OCI-LY1 (cell line): ENCODE data around the gene ZFHX3.

ENCODE experiments used
- H2AFZ ChIP-seq: fragments of 200-600 bp; sonication (generic), shearing (Covaris generic); 2 replicates; pipeline ENCODE4 v1.6.0; 2014; ENCODE audit warnings: antibody characterized with exemption, mild to moderate bottlenecking, low read length
- H3F3A ChIP-seq: fragments of 200-600 bp; sonication (generic), shearing (Covaris generic); 2 replicates; pipeline ENCODE4 v1.6.0; 2014; ENCODE audit warnings: mild to moderate bottlenecking, antibody characterized with exemption, low read length, moderate library complexity; ENCODE audit not compliant: insufficient read depth
- H3K27ac ChIP-seq: fragments of 200-600 bp; sonication (generic); 2 replicates; pipeline ENCODE4 v1.5.1; 2014; ENCODE audit warnings: low read length, mixed run types, mild to moderate bottlenecking, low read depth; ENCODE audit not compliant: poor library complexity, severe bottlenecking
- H3K27me3 ChIP-seq: fragments of 200-600 bp; sonication (generic); 2 replicates; pipeline ENCODE4 v1.6.0; 2014; ENCODE audit warnings: antibody characterized with exemption, mild to moderate bottlenecking, low read length, moderate library complexity; ENCODE audit not compliant: insufficient read depth
- H3K36me3 ChIP-seq: fragments of 200-600 bp; sonication (generic); 2 replicates; pipeline ENCODE4 v1.6.1; 2014; ENCODE audit warnings: mild to moderate bottlenecking, antibody characterized with exemption, low read length, moderate library complexity, mixed read lengths; ENCODE audit not compliant: insufficient read depth
- H3K4me1 ChIP-seq: fragments of 200-600 bp; sonication (generic); 2 replicates; pipeline ENCODE4 v1.5.1; 2014; ENCODE audit warnings: mild to moderate bottlenecking, low read length, moderate library complexity; ENCODE audit not compliant: insufficient read depth, severe bottlenecking
- H3K4me2 ChIP-seq: fragments of 200-600 bp; sonication (generic), shearing (Covaris generic); 2 replicates; pipeline ENCODE4 v1.6.1; 2014; ENCODE audit warnings: low read length
- H3K4me3 ChIP-seq: fragments of 200-600 bp; sonication (generic); 2 replicates; pipeline ENCODE4 v1.5.1; 2014; ENCODE audit warnings: low read length, low read depth, mild to moderate bottlenecking, mixed read lengths; ENCODE audit not compliant: poor library complexity, severe bottlenecking
- H3K79me2 ChIP-seq: fragments of 200-600 bp; shearing (Covaris generic); 2 replicates; pipeline ENCODE4 v1.6.1; 2016; ENCODE audit warnings: mixed run types, low read length, mixed read lengths; ENCODE audit not compliant: insufficient read depth
- H3K9ac ChIP-seq: fragments of 200-600 bp; sonication (generic), shearing (Covaris generic); 2 replicates; pipeline ENCODE4 v1.6.1; 2014; ENCODE audit warnings: mild to moderate bottlenecking, low read length, mixed read lengths
- H3K9me2 ChIP-seq: fragments of 200-600 bp; sonication (generic), shearing (Covaris generic); 2 replicates; pipeline ENCODE4 v1.6.1; 2014; ENCODE audit warnings: low read depth, mild to moderate bottlenecking, low read length, mixed read lengths
- H3K9me3 ChIP-seq: fragments of 200-600 bp; shearing (Covaris generic); 2 replicates; pipeline ENCODE4 v1.6.1; 2014; ENCODE audit warnings: low read length, mixed read lengths
- H4K20me1 ChIP-seq: fragments of 200-600 bp; sonication (generic), shearing (Covaris generic); 2 replicates; pipeline ENCODE4 v1.6.0; 2016; ENCODE audit warnings: mild to moderate bottlenecking, low read length; ENCODE audit not compliant: insufficient read depth
- EZH2 ChIP-seq: fragments of 200-600 bp; sonication (generic), shearing (Covaris generic); IDR thresholded peaks from 2 replicates; pipeline ENCODE4 v1.8.0; 2017; ENCODE audit warnings: borderline replicate concordance, mixed run types, mild to moderate bottlenecking, antibody characterized with exemption, low read length, moderate library complexity, mixed read lengths
- TF ChIP-seq, protein P1 (sequence below): fragments of 200-600 bp; sonication (generic), shearing (Covaris generic); IDR thresholded peaks from 2 replicates; pipeline ENCODE4 v1.5.1; 2017; ENCODE audit warnings: mild to moderate bottlenecking, antibody characterized with exemption, low read length, moderate library complexity, mixed read lengths

ZFHX3 gene

DNA sequence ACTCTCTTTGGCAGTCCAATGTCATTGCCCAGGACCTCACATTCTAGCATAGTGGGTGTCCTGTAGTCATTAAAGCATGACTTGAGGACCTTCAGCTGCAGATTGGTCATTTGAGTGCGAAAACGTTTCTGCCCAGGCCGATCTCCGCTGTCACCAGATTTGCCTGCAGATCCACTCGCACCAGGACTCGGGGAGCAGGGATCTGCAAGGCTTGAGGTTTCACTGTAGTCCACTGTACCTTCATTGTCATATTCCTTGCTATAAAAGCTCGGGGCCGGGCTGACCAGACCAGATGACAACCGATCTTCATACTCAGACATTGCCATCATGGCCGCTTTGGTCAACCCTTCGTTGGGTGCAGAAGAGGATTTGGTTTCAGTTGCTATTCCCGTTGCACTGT lies 254.2 kb downstream of the ZFHX3 start:
- Histone ChIP-seq H3K36me3 (no peaks in the 10 kb centered on the region; the same call in 1 of the 2 replicates), H3K4me1 (no peaks in the 10 kb centered on the region), H4K20me1 (no peaks in the 10 kb centered on the region), H3K27ac (no peak overlapping the region), H3F3A (no peaks in the 10 kb centered on the region), H3K4me2 (no peak overlapping the region), H3K4me3 (no peak overlapping the region), H2AFZ (no peak overlapping the region), H3K9me2 (no peaks in the 10 kb centered on the region), H3K79me2 (no peaks in the 10 kb centered on the region), H3K9me3 (no peaks in the 10 kb centered on the region), H3K27me3 (no peaks in the 10 kb centered on the region), H3K9ac (no peak overlapping the region)
- TF ChIP-seq, protein P1, sequence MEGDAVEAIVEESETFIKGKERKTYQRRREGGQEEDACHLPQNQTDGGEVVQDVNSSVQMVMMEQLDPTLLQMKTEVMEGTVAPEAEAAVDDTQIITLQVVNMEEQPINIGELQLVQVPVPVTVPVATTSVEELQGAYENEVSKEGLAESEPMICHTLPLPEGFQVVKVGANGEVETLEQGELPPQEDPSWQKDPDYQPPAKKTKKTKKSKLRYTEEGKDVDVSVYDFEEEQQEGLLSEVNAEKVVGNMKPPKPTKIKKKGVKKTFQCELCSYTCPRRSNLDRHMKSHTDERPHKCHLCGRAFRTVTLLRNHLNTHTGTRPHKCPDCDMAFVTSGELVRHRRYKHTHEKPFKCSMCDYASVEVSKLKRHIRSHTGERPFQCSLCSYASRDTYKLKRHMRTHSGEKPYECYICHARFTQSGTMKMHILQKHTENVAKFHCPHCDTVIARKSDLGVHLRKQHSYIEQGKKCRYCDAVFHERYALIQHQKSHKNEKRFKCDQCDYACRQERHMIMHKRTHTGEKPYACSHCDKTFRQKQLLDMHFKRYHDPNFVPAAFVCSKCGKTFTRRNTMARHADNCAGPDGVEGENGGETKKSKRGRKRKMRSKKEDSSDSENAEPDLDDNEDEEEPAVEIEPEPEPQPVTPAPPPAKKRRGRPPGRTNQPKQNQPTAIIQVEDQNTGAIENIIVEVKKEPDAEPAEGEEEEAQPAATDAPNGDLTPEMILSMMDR: no peak
- no peak for TF ChIP-seq EZH2

DNA sequence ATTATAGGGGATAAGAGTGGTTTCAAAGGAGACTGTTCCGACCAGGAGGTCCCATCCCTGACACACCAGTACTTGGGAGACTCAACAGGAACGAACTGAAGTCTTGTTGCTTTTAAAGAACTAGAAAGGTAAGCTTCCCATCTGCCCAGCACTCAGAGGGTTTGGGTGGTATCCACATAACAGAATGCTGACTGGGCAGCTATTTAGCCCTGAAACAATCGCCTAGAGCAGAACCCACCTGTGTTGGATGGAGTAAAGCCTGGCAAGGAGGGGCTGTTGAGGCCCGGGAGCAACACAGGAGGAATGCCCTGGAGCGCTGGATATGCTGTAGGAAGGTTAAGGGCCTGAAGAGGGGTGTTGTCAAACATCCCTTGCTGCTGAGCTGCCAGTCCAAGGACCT lies 254.9 kb downstream of the ZFHX3 start:
- peaks cover 5% of the 10 kb centered on the region for H3K4me1 ChIP-seq
- H3K27ac ChIP-seq: no peak overlapping the region
- H3K4me3 ChIP-seq: no peak overlapping the region
- H4K20me1 ChIP-seq: no peaks in the 10 kb centered on the region
- H3K27me3 ChIP-seq: no peaks in the 10 kb centered on the region
- no peak overlapping the region for H2AFZ ChIP-seq
- H3K9me3 ChIP-seq: no peaks in the 10 kb centered on the region
- H3K9ac ChIP-seq: no peak overlapping the region
- TF ChIP-seq, protein P1: no peak
- TF ChIP-seq EZH2: no peak
- no peaks in the 10 kb centered on the region for H3K9me2 ChIP-seq
- H3K36me3 ChIP-seq: no peaks in the 10 kb centered on the region; the same call in 1 of the 2 replicates
- no peaks in the 10 kb centered on the region for H3K79me2 ChIP-seq
- no peaks in the 10 kb centered on the region for H3F3A ChIP-seq
- no peak overlapping the region for H3K4me2 ChIP-seq

DNA sequence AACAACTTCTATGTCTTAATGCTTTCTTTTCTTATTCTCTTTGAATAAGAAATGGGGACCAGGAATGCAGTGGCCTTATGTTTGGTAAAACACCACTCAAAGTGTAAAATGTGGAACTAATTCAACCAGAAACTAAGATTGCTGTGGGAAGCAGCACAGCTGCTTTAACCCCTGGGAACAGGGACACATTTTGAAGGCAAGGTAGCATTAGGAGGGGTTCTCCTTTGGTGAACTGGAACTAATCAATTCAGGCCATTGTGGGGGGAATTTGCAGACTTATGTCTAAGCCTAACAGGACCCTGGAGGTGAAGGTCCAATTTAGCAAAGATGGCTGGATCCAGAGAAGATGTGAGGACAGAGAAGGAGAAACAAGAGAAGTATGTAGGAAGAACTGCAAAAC lies 256.1 kb downstream of the ZFHX3 start:
- H3K4me1 ChIP-seq: peaks cover 12% of the 10 kb centered on the region
- H2AFZ ChIP-seq: no peak overlapping the region
- TF ChIP-seq, protein P1: no peak
- no peak for TF ChIP-seq EZH2
- H3K4me2 ChIP-seq: no peak overlapping the region
- H3K9me2 ChIP-seq: no peaks in the 10 kb centered on the region
- no peak overlapping the region for H3K27ac ChIP-seq
- H4K20me1 ChIP-seq: no peaks in the 10 kb centered on the region
- no peaks in the 10 kb centered on the region for H3F3A ChIP-seq
- no peaks in the 10 kb centered on the region for H3K79me2 ChIP-seq
- H3K36me3 ChIP-seq: no peaks in the 10 kb centered on the region; the same call in 1 of the 2 replicates
- H3K27me3 ChIP-seq: no peaks in the 10 kb centered on the region
- H3K9me3 ChIP-seq: no peaks in the 10 kb centered on the region
- no peak overlapping the region for H3K9ac ChIP-seq
- no peak overlapping the region for H3K4me3 ChIP-seq
